Measurements from ENCODE around the gene TYMS.

TYMS gene

GRCh38 chr18:715626-716025 lies 58.2 kb downstream of the TYMS start:
- no peak for DNase-seq

- no peak for DNase-seq
Measured at GRCh38 chr18:717003-717402, 59.5 kb downstream of the TYMS start.
